NCI-H226 (cell line): Measurements from ENCODE around the gene CELSR1.

ENCODE experiments used
- DNase-seq: peaks from one replicate; pipeline ENCODE4 v3.0.0-alpha.2; 2015

The CELSR1 gene

DNA sequence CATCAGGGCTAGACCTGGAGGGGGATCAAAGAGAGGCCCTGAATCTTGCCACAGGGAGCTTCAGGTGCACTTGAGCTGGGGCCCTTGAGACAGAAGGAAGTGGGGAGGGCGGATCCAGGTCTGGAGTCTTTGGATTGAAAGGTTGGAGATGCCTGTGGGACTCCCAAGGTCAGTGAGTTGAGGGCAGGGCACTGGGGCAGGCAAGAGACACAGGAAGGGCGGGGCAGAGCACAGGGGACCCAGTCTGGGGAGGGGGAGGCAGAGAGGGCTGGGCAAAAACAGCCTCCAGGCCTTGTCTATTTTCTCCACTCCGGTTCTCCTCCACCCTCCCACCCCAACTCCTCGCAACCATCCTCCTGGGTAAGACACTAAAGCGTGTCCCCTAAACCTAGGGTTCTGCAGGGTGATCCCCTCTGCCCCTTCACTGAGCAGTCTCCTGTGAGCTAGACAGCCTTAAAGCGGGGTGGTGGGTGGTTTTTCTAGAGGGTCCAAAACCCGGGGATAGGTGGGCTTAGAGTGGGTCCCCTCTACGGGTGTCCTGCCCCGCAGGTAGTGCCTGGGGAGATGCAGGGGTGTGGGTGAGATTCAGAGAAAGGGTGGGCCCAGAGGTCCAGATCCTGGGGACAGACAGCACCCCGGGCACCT is 38.6 kb upstream of the CELSR1 start:
- DNase-seq, result no peak

DNA sequence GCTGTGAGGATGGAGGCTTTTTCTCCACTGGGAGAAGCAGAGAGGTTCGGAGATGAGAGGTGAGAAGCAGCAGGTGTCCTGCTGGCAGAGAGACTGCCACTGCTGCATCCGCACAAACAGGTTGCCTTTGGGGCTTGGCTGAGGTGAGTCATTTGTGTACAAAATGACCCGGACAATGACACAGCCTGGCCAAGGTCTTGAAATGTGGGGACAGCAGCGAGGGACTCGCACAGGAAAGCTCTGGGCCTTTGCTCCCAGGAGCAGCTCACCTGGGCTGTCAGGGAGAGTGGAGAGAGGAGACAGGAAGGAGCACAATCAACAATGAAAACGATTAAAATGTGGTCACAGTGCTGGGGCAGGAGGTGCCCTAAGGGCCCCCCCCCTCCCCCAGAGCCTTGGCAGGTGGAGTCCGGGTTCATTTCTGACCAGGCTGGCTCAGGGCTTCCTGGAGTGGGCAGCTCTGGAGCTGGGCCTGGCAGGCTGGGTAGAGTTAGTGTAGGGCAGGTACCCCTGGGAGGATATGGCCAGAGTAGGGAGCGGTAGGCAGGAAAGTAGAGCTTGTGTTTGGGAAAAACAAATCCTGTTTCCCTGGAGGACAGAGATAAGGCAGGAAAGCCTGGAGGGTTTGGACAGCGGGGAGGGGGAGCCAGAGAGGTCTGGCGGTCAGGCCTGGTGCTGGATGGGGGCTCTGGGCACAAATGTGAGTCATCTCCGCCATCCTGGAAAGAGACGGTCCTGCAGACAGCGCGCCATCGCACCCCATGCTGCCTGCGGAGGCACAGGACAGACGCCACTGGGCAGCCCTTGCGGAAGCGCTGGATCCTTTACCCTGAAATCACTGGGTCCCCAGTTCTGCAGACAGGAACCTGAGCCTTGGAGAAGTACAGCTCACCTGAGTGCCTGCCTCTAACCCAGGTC is 37.8 kb upstream of the CELSR1 start:
- DNase-seq, result peak; percentile 21

DNA sequence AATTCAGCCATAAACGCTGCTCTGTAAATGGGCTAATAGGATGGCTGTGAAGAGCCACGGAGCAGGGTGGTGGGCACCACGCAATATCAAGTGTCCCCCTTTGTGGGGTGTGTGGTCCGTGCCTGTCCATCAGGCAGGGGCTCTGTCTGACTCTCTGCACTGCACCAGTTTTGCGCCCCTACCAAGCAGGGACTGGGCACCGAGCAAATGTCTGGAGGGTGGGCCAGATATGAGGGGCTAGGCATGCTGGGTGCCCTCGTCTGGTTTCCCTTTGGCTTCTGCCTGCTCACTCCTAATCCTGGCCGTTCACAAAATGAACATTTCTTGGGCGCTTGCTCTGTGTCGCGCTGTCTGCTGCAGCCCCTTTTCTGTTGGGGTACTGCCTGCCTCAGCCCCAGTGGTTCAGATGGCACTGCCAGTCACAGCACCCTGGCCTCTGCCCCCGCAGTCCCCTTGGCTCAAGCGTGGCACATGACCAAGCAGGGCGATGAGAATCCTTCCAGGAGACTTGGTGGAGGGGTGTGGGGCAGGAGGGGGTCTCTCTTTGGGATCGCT is 37.1 kb upstream of the CELSR1 start:
- DNase-seq, result no peak

DNA sequence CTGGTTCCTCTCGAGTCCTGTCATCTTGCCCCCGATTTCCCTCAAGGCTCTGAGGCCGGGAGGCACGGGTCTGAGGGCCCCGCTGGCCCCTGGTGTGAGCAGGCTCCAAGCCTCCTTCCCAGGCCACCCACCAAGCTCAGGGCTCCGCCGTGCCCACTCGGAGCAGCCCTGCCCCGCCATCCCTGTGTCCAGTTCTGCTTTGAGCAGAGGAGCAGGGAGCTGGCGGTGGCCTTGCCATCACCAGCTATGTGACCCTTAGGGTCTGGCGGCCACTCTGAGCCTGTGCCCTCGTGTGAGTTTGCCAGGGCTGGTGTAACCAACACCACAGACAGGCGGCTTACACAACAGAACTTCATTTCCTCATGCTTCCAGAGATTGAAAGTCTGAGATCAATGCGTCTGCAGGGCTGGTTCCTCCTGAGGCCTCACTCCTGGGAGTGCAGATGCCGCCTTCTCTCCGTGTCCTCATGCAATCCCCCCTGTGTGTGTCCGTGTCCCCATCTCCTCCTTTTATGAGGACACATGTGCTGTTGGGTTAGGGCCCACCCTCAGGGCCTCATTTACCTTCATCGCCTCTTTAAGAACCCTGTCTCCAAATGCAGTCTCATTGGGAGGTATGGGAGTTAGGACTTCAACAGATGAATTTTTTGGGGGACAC is 36.5 kb upstream of the CELSR1 start:
- no peak for DNase-seq

DNA sequence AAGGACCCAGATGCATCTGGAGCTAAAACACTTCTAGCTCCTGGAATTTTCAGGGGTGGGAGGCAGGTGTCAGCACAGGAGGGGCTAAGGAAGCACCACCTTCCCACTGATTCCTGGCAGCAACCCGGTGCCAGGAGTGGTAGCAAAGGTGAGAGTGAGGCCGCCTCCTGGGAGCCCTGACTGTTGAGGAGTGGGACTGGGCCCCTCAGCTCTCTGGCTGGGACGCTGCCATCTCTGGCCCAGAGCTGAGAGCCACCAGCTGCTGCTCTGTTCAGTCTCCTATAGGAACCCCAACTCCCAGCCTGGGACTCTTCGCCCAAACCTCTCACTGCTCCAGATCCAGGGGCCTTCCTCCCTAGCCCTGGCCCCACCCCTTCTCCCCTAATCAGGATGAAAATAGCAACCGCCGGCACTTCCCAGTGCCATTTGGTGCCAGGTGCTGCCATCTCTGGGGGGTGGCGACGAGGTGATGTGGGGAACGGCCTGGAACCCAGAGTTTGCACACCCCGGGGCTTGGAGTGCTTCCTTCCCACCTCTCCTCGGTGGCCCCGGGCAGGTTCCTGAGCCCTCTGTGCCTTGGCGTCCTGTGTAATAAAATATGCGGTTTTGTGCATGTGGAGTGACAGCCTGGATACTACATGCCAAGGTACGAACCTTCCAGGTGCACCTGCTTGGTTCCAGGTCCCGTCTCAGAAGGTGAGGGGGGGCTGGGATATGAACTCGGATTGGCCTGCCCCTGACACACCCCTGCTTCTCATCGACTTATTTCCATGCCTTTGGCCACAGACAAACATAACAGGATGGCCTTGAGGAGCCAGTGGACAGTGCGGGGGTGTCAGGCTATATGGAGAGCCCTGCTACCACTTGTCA is 35.7 kb upstream of the CELSR1 start:
- no peak for DNase-seq

DNA sequence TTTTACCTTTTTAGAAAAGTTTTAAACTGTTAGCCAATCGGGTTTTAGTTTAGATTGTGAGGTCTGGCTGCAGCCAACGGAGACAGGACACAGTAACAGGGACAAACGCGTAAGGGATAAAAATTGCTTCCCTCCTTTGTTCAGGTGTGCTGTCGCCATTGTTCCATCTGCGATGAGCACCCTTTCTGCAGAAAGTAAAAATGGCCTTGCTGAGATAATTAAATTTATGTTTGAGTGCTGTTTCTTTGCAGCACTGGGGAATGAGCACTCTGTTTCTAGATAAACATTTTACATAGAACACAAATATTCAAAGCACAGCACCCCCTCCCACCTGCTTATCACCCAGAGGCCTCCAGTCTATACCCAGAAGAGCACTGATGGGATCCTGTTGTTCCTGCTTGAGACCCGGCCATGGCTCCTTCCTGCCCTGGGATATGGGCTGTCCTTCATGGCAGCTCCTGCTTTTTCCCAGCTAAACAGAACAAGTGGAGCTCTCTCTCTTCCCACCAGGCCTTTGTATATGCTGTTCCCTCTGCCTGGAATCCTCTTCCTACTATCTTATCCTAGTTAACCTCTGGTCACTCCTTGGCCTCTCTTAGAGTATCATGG is 34.3 kb upstream of the CELSR1 start:
- no peak for DNase-seq

DNA sequence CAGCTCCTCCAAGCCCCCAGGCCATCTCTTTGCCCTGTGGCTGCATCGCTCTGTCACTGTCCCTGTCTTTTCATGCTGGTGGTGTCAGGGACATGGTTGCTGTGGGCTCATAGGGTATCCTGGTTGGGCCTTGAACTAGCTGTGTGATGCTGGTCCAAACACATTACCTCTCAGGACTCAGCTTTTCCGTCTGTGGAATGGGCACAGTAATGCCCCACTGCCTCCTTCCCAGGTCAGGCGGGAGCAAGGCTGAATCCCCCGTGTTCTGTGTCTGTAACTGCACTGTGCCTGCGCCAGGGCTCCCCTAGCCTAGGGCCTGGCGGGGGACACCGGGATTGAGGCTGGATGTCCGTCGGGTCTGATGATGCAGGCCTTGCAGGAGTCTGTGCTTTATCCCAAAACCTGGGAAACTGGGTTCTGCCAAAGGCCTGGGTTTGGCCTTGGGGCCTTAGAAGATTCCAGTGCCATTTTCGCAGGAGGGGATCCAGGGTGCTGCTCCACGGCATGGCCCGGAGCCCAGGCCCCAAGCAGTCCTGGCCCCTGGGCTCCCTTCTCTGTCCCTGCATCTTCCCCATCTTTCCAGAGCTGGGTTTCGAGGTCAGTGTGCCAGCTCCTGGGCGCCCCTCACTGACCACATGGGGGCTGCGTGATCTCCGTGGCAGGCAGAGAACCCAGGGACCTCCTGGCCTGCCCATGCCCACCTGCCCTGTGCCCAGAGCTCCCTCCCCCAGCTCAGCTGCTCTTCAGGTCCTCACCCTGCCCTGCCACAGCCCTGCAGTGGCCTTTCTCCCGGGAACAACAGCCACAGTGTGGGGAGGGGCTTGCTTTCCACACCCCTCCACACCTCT is 32.7 kb upstream of the CELSR1 start:
- no peak for DNase-seq

DNA sequence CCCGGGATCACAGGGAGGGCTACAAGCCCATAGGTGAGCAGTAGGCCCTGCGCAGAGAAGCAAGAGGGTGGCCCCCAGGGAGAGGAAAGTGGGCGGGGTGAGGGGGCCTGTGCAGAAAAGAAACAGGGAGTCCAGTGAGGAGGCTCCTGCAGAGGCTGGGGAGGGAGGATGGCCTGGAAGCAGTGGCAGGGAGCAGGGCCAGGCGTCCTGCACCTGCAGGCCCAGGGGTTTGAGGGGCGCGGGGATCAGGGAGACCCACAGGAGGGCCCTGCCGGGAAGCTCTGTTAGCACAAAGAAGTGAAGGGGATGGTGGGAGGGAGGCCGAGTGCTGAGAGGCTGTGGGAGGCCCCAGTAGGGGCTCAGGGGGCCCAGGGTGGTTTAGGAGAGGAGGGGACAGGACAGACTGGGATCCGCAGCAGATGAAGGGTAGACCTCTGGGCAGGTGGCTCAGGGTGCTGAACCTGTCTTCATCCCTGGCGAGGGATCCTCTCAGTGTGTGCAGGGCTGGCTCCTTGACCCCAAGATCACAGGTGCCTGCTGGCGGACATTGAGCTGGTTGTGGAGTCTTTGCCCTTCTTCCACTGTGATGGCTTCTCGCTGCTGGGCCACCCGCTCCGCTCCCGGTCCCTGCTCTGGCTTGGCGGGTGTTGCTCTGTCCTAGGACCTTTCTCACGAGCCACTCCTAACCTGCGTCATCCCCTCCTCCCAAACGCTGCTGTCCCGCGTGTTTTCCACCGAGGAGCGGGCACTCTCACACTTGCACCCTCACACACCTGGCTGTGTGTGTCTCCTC is 31.8 kb upstream of the CELSR1 start:
- DNase-seq, result no peak

DNA sequence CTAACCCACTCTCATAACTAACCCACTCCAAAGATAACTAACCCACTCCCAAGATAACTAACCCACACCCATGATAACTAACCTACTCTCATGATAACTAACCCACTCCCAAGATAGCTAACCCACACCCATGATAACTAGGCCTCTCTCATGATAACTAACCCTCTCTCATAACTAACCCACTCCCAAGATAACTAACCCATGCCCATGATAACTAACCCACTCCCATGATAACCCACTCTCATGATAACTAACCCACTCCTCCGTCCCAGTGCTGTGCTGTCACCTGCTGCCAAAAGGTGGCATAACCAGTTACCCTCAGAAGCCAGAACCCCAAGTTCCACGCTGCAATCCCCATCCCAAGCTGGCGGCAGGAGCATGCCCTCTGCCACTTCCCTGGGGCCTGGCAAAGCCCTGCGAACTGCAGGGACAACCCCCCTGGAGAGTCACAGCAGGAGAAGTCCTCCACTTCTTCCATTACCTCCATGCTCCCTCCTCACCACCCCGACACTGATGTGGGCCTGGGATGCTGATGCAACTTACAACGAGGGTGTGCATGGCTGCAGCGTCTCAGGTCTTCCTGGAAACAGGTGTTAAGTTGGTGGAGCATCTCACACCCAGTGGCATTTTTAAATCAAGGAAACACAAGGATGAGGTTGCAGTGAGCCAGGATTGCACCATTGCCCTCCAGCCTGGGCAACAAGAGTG is 30.8 kb upstream of the CELSR1 start:
- DNase-seq, result no peak

DNA sequence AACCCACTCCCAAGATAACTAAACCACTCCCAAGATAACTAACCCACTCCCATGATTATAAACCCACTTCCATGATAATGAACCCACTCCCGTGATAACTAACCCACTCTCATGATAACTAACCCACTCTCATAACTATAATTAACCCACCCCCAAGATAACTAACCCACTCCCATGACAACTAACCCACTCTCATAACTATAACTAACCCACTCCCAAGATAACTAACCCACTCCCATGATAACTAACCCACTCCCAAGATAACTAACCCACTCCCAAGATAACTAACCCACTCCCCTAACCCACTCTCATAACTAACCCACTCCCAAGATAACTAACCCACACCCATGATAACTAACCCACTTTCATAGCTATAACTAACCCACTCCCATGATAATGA is 30.1 kb upstream of the CELSR1 start:
- no peak for DNase-seq

DNA sequence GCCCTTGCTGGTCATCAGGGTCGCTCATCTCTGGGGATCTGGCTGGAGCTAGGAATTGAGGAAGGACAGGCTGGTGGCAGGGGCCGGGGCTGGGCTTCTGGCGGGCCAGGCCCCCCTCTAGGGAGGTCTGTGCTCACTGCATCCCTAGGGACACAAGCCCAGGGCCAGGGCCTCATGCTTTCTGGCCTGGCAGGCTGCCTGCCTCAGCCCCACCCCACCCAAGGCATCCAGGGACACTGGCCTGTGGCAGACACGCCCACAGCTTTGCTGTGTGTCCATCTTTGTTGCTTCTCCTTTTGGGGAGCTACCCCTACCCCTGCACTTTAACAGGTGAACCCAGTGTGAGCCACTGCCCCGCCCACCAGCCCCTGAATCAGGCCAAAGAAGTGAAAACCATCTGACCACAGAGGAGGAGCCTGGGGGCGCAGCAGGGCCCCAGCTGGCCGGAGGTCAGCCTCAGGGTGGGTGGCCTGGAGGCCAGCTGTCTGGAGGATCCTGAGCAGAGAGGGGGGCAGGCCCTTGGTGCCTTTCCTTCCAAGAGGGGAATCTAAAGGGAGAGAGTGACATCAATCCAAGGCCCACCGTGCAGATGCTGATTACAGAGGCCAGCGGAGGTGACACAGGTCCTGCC is 26.8 kb upstream of the CELSR1 start:
- DNase-seq, result no peak

DNA sequence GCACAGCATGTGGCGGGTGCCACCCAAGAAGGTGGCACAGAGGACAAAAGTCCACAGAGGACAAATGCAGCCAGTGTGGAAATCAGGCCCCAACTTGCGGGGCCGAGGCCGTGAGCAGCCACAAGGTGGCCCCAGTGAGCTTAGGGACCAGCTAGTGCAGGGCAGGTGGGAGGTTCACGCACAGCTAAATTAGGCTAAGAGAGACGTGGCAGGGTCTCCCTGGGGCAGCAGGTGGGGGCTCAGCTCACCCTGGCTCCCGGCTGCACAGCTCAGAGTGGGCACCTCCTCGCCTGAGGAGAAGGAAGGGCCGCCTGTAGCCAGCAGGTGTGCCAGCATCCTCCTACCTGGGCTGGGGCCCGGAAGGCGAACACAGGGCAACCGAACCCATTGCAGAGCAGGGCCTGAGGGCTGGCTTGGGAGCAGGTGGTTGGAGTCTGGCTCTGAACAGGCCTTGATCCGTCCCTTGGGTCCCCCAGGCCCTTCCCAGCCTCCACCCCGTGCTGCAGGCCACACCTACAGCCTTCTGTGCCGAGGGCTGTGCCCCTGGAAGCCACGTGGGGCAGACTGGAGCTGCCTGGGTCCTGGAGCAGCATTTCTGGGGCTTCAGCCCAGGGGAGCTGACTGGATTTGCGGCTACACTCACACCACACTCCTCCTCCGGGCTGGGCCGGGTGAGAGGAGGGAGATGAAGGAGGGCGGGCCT is 26.1 kb upstream of the CELSR1 start:
- peak; percentile 38 for DNase-seq

DNA sequence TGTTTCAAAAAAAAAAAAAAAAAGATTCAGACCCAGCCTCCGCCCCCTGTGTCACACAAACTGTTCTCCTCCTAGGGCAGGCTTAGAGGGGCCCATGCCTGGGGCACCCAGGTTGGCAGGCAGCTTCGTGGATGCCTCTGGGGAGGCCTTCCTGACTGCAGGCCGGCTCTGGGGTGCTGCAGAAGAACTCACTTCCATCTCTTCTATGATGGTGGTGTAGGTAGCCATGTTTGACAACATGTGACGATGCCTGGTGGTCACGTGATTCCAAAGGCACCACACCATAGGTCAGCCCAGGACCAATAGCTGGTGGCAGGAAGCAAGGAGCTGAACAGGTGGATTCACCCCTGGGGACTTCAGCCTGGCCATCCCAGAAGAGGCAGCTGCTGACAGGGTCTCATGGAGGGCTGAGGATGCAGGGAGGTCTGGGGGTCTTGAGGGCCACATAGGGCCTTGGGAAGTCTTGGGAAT is 24.1 kb upstream of the CELSR1 start:
- peak; percentile 24 for DNase-seq

DNA sequence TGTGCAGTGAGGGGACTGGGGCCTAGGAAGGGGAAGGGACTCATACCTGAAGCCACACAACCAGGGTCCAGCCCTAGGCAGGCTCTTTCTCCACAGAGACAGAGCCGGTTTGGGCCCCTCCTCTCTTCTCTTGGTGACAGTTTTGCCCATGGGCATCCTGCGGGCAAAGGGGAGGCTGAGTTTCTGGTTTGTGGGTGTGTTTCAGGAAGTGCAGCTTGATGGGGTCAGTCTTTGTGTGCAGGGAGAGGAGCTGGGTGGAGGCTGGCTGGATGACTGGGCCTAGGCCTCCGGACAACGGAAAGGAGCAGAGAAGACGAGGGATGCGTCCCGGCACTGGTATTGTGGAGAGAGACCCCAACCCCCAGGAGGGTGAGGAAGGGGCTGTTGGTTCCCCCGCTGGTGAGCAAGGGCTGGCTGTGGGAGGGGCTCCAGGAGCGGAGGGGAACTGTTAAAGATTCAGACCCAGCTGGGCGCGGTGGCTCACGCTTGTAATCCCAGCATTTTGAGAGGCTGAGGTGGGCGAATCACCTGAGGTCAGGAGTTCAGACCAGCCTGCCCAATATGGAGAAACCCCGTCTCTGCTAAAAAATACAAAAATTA is 23.4 kb upstream of the CELSR1 start:
- no peak for DNase-seq

DNA sequence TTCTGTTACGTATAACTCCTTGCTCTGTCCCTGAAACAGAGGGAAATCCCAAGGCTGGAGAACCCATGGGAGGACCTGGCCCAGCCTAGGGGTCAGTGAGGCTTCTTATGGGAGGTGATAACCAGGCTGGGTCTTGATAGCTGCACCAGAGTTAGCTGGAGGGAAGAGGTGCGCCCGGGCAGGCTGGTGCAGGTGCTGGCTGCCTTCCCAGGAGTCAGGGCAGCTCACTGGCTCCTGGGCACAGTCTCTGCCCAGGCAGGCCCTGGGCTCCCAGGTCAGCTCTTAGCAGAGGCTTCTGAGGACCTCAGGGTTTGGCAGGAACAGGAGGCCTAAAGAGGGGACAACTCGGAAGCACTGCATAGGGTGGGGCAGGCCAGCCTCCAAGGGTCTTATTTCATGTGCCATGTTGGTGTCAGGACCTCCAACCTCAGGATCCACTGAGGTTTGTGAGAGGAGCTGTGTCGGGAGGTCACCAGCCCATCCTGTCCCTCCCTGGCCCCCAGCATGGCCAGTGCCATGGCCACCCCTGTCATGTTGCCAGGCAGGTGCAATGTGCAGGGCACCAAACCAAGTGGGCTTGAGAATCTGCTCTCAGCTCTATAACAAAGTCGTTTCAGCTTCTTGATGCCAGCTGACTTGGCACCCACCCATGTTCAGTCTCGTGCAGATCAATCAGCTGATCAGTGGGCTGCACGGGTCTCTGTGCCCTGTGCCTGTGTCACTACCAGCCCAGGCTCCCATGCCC is 20.5 kb upstream of the CELSR1 start:
- no peak for DNase-seq

DNA sequence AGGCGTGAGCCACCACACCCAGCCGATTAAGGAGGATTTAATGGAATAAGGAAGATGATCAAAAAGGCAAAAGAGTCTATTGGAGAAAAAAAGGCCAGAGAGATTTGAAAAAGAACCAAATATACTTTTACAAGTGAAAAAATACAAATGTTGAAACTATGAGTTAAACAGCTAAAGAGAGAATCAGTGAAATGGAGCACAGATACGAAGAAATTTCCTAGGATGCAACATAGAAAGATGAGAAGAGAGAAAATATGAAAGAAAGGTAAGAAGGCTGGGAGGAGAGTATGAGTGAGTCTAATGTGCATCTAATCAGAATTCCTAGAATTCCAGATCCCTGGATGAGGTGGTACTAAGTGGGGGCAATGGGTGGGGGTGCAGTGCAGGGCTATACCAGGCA is 19.4 kb upstream of the CELSR1 start:
- no peak for DNase-seq

DNA sequence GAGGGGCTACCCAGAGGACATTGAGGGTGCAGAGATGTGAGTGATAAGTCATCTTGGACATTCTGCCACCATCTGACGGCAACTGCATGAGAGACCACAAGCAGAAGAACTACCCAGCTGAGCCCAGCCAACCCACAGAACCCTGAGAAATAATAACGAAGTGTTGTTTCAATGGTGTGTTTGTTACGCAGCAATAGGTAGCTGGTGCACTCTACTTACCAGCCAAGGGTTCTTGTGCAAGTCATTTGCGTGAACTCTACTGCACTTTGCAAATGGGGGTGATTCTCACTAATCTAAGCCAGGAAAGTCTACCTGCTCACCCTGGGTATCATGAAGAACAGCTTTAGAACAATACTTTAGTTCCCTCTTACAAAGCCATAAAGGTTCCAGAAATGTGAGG is 15.8 kb upstream of the CELSR1 start:
- no peak for DNase-seq
